Activated naive CD4-positive, alpha-beta T cell treated with anti-CD3 and anti-CD28 coated beads for 36 hours (primary cell): Measurements from ENCODE around the gene CYP4F12. TPM values are rescaled to one million over a fixed set of nuclear protein-coding genes. Genes with fewer than 3 reads are reported as not detected.
A peak's percentile ranks its signal among the peaks of the same experiment; 100 is the strongest.

Experiments
- CTCF ChIA-PET: fragments of 350-600 bp; sonication (Branson Sonifier 250); formaldehyde crosslinking; loops from one replicate; lab custom pipeline; 2021; ENCODE audit warnings: antibody characterized with exemption; lab: Charles Lee
- DNase-seq: peaks from one replicate; pipeline ENCODE4 v3.0.0-alpha.2; 2020
- H3K27ac Mint-ChIP-seq: one replicate; pipeline ENCODE4 v1.8.0; 2021; ENCODE audit warnings: mild to moderate bottlenecking, mixed read lengths
- H3K27me3 Mint-ChIP-seq: one replicate; pipeline ENCODE4 v1.8.0; 2021; ENCODE audit warnings: low read depth, mixed read lengths
- H3K36me3 Mint-ChIP-seq: one replicate; pipeline ENCODE4 v1.8.0; 2021; ENCODE audit warnings: low read depth, mixed read lengths
- H3K4me1 Mint-ChIP-seq: one replicate; pipeline ENCODE4 v1.8.0; 2021; ENCODE audit warnings: low read depth, mixed read lengths
- H3K4me3 Mint-ChIP-seq: one replicate; pipeline ENCODE4 v1.8.0; 2021; ENCODE audit warnings: mild to moderate bottlenecking, moderate library complexity, mixed read lengths
- H3K9me3 Mint-ChIP-seq: one replicate; pipeline ENCODE4 v1.8.0; 2021; ENCODE audit warnings: mixed read lengths
- intact Hi-C: fragments of 100-400 bp; cut with micrococcal nuclease; formaldehyde crosslinking; loops from one replicate; pipeline ENCODE4 v1.15.1; 2023
- total RNA-seq, 2 experiments: library from RNA; stranded (reverse); gene quantifications; one replicate each; pipeline ENCODE4 v1.2.3, GENCODE V29; 2021

CYP4F12 gene
- total RNA-seq, 2 experiments from 2014 or later = not detected

DNA sequence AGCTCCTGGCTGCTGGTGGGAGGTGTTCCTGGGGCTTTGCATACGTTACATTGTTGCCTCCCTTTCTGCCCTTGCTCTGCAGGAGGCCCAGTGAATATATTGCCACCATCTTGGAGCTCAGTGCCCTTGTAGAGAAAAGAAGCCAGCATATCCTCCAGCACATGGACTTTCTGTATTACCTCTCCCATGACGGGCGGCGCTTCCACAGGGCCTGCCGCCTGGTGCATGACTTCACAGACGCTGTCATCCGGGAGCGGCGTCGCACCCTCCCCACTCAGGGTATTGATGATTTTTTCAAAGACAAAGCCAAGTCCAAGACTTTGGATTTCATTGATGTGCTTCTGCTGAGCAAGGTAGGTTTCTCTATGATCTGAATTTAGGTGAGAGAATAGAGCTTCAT is 10.5 kb downstream of the CYP4F12 start:
- intact Hi-C loops = no loop called here
- CTCF ChIA-PET = no interaction called here
- Mint-ChIP-seq H3K9me3 (no peaks in the 10 kb centered on the region), H3K36me3 (no peaks in the 10 kb centered on the region), H3K4me1 (no peaks in the 10 kb centered on the region), H3K27ac (no peak overlapping the region), H3K4me3 (no peak overlapping the region), H3K27me3 (peaks cover 28% of the 10 kb centered on the region)
- no peak for DNase-seq

DNA sequence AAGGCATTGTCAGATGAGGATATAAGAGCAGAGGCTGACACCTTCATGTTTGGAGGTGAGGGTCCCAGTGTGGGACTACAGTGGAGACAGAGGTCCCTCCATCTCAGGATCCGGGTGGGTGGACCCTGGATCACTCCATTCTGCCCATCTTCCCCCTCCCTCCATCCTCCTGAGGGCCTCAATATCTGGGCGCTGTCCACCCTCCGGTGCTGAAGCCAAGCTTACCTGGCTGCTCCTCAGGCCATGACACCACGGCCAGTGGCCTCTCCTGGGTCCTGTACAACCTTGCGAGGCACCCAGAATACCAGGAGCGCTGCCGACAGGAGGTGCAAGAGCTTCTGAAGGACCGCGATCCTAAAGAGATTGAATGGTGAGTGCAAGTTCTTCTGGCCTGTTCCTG is 11.9 kb downstream of the CYP4F12 start:
- intact Hi-C loops = no loop called here
- H3K27me3 Mint-ChIP-seq = peaks cover 28% of the 10 kb centered on the region
- H3K4me1 Mint-ChIP-seq = no peaks in the 10 kb centered on the region
- no peak overlapping the region for H3K27ac Mint-ChIP-seq
- CTCF ChIA-PET = no interaction called here
- DNase-seq = peak; percentile 46
- H3K4me3 Mint-ChIP-seq = no peak overlapping the region
- peaks cover 3% of the 10 kb centered on the region for H3K9me3 Mint-ChIP-seq
- H3K36me3 Mint-ChIP-seq = no peaks in the 10 kb centered on the region

DNA sequence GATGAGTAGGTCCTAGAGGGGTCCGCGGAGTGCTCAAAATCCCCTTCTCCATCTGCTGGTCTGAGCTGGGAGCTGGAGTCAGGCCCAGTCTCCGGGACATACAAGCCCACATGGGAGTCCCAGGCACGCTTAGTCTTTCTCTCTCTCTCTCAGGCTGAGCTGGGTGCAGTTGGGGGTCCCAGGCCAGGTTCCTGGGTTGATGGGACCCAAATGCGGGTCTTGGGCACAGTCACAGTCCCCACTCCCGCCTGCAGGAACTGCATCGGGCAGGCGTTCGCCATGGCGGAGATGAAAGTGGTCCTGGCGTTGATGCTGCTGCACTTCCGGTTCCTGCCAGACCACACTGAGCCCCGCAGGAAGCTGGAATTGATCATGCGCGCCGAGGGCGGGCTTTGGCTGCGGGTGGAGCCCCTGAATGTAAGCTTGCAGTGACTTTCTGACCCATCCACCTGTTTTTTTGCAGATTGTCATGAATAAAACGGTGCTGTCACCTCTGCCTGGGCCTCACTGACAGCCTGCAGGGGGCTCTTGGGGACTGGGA is 23.8 kb downstream of the CYP4F12 start:
- H3K27ac Mint-ChIP-seq = no peak overlapping the region
- DNase-seq = no peak
- no peak overlapping the region for H3K4me3 Mint-ChIP-seq
- no peaks in the 10 kb centered on the region for H3K36me3 Mint-ChIP-seq
- H3K27me3 Mint-ChIP-seq = peaks cover 23% of the 10 kb centered on the region
- no peaks in the 10 kb centered on the region for H3K4me1 Mint-ChIP-seq
- CTCF ChIA-PET = no interaction called here
- intact Hi-C loops = no loop called here
- H3K9me3 Mint-ChIP-seq = peaks cover 2% of the 10 kb centered on the region

DNA sequence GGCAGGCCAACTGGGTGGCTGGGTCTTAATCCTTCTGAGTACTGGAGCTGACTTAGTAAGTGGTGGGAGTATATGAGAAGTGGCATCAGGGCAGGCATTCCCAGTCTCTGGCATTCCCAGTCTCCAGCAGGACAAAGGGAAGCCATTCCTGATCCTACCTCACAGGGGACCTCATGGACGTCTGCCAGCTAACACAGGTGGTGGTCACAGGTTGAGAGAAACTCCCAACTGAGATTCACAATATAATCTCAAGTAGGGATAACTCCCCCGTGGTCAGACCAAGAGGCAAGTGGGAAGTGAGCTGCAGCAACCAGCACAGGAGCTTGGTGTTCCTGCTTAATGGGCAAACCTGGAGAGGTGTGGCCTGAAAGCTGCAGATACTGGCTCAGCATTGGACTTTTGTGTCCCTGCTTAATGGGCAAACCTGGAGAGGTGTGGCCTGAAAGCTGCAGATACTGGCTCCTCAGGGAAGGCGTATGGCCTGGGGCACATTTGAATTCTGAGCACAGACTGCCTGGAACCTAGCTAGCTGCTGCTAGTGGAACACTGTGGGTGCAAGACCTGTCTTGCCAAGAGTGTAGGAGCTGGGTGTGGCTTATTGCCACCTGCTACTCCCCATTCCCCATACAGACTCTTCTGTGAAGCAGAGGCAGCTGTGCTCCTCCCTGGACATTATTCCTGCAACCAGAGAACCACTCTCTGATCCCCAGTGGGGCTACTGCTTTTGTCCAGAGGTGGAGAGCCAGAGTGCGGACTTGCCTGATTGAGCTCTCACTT is 29.1 kb downstream of the CYP4F12 start:
- Mint-ChIP-seq H3K9me3 (no peaks in the 10 kb centered on the region), H3K36me3 (no peaks in the 10 kb centered on the region), H3K27ac (no peak overlapping the region), H3K27me3 (peaks cover 31% of the 10 kb centered on the region), H3K4me3 (no peak overlapping the region), H3K4me1 (no peaks in the 10 kb centered on the region)
- CTCF ChIA-PET = interaction anchor here (0.7 kb wide), 1 partner anchor 97 kb away, joined by 4 read pairs; no protein-coding TSS in a partner anchor
- DNase-seq = no peak
- intact Hi-C loops = no loop called here

DNA sequence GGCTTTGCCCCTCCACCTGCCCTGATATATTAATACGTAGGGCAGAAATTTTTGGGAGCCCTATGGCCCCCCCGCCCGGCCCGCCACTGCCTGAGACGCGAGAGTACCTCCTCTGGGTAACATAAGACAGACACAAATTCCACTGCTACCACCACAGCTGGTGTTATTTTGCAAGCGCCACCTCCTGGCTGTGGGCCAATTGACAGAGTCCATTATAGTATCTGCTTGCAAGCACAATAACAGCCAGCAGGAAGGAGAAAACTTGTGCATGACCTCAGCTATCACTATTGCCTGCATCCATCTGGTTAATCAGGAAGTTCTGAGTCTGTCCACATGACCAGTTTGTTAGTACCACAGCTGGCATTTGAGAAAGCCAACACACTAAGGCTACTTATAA is 29.6 kb downstream of the CYP4F12 start:
- peak; percentile 38 for DNase-seq
- Mint-ChIP-seq H3K36me3 (no peaks in the 10 kb centered on the region), H3K4me3 (no peak overlapping the region), H3K4me1 (no peaks in the 10 kb centered on the region), H3K27me3 (peaks cover 29% of the 10 kb centered on the region), H3K9me3 (no peaks in the 10 kb centered on the region), H3K27ac (no peak overlapping the region)
- CTCF ChIA-PET = no interaction called here
- intact Hi-C loops = no loop called here

DNA sequence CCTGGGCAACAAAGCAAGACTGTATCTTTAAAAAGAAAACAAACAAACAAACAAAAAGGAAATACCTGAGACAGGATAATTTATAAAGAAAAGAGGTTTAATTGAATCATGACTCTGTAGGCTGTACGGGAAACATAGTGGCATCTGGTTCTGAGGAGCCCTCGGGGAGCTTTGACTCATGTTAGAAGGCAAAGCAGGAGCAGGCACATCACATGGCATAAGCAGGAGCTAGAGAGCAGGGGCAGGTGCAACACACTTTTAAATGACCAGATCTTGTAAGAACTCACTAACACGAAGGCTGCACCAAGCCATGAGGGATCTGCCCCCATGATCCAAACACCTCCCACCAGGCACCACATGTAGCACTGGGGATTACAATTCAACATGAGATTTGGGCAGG is 41.8 kb downstream of the CYP4F12 start:
- CTCF ChIA-PET = no interaction called here
- no peaks in the 10 kb centered on the region for H3K4me1 Mint-ChIP-seq
- H3K4me3 Mint-ChIP-seq = no peak overlapping the region
- intact Hi-C loops = no loop called here
- H3K9me3 Mint-ChIP-seq = no peaks in the 10 kb centered on the region
- no peaks in the 10 kb centered on the region for H3K36me3 Mint-ChIP-seq
- no peak for DNase-seq
- peaks cover 12% of the 10 kb centered on the region for H3K27me3 Mint-ChIP-seq
- H3K27ac Mint-ChIP-seq = no peak overlapping the region

DNA sequence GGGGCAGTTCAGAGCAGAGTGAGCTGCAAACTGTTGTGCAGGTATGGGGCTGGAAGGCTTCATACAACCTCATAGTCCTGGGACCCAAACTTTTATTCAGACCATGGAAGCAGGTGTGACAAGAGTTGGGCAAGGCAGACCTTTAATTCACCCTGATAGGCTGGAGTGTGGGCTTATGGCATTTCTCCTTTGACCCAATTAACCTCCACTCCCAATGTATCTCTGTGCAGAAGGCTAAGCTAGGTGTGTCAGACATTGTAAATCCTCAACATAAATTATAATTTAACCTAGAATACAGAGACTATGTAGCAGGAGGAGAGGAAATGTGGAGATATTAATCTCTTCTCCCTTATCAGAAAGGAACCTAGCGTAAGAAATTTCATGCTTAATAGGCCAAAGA is 42.8 kb downstream of the CYP4F12 start:
- H3K27me3 Mint-ChIP-seq = peaks cover 12% of the 10 kb centered on the region
- no peak overlapping the region for H3K27ac Mint-ChIP-seq
- H3K9me3 Mint-ChIP-seq = no peaks in the 10 kb centered on the region
- CTCF ChIA-PET = no interaction called here
- intact Hi-C loops = no loop called here
- H3K36me3 Mint-ChIP-seq = no peaks in the 10 kb centered on the region
- H3K4me3 Mint-ChIP-seq = no peak overlapping the region
- H3K4me1 Mint-ChIP-seq = no peaks in the 10 kb centered on the region
- no peak for DNase-seq

DNA sequence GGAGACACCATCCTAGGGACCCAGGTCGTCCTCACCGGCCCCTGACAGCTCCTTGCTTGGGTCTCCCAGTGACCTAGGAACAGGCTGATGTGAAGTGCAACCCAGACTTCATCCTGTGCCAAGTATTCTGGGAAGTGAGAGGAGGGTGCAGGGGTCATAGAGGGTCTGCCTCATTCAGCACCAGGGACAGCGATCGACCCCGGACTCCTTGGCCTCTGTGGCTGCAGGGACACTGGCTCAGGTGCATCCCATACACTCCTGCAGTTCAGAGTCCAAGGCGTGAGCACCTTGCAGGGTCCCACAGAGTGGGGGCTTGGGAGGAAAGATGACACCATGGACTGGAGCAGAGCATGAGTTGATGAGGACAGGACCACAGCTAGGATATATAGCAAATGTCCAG is 44.9 kb downstream of the CYP4F12 start:
- H3K36me3 Mint-ChIP-seq = no peaks in the 10 kb centered on the region
- no peak for DNase-seq
- H3K9me3 Mint-ChIP-seq = no peaks in the 10 kb centered on the region
- H3K4me3 Mint-ChIP-seq = no peak overlapping the region
- CTCF ChIA-PET = no interaction called here
- peaks cover 26% of the 10 kb centered on the region for H3K27me3 Mint-ChIP-seq
- intact Hi-C loops = no loop called here
- H3K27ac Mint-ChIP-seq = no peak overlapping the region
- H3K4me1 Mint-ChIP-seq = no peaks in the 10 kb centered on the region

DNA sequence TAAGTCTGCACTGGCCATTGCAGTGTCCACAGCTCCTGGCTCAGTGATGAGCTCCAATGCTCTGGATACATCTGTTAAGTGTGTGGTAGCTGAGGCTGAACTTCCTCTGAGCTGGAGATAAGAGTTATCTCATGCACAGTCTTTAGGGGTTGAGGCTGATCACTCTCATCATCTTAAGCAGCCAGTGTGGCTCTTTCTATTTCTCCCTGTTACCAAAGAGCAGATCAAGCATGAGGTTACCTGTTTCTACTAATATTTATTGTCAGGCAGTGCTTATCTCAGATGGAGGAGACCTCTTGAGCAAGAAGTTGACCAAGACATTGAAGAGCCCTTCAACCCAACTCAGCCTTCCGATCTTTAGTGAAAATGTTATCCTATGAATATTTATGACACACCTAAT is 48.4 kb downstream of the CYP4F12 start:
- Mint-ChIP-seq H3K4me3 (no peak overlapping the region), H3K27me3 (peaks cover 38% of the 10 kb centered on the region), H3K9me3 (no peaks in the 10 kb centered on the region), H3K27ac (no peak overlapping the region), H3K4me1 (no peaks in the 10 kb centered on the region), H3K36me3 (no peaks in the 10 kb centered on the region)
- intact Hi-C loops = no loop called here
- DNase-seq = no peak
- CTCF ChIA-PET = no interaction called here

DNA sequence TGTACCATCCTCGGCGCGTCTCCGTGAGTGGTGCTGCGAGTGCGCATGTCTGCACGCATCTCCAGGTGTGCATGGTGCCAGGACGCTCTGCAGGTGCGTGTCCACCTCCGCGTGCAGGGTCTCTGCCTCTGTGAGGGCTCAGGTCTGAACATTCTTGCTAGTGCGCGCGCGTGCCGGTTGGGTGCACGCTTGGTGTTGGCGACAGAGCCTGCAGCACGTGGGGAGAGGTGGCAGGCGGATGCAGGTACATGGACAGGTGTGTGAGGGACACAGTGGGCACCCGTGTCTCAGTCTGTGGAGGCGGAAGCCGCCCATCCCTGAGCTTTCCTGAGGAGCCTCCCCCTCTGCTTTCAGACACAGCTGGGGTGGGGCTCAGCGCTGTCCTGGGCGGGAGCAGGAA is 50.1 kb downstream of the CYP4F12 start:
- Mint-ChIP-seq H3K4me1 (no peaks in the 10 kb centered on the region), H3K9me3 (no peaks in the 10 kb centered on the region), H3K4me3 (no peak overlapping the region), H3K27ac (no peak overlapping the region), H3K27me3 (peaks cover 40% of the 10 kb centered on the region), H3K36me3 (no peaks in the 10 kb centered on the region)
- DNase-seq = no peak
- CTCF ChIA-PET = no interaction called here
- intact Hi-C loops = no loop called here

DNA sequence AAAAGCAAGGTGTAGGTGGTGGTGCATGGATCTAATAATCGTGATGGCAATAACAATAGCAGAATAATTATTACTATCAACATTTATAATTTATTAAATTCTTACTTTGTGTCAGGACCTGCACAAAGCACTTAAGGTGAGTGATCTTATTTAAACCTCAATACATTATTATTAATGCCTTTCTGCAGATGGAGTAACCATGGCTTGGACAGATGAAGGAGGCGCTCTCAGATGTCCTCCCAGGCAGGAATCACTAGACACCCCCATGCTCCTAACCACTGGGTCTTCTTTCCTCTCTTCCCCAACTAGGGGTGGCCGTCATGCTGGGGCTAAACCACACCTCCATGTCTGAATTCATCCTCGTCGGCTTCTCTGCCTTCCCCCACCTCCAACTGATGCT is 54.8 kb downstream of the CYP4F12 start, which contains the start of gene OR10H2:
Gene OR10H2, plus strand, starts transcription at position 301 of the 400 bp plus-strand sequence. Its CDS starts 20 bp downstream, at position 321.
- CTCF ChIA-PET = no interaction called here
- peaks cover 28% of the 10 kb centered on the region for H3K27me3 Mint-ChIP-seq
- intact Hi-C loops = no loop called here
- H3K4me1 Mint-ChIP-seq = no peaks in the 10 kb centered on the region
- H3K36me3 Mint-ChIP-seq = no peaks in the 10 kb centered on the region
- no peak for DNase-seq
- no peaks in the 10 kb centered on the region for H3K9me3 Mint-ChIP-seq
- no peak within 1 kb of the TSS for H3K4me3 Mint-ChIP-seq
- H3K27ac Mint-ChIP-seq = no peak within 1 kb of the TSS

DNA sequence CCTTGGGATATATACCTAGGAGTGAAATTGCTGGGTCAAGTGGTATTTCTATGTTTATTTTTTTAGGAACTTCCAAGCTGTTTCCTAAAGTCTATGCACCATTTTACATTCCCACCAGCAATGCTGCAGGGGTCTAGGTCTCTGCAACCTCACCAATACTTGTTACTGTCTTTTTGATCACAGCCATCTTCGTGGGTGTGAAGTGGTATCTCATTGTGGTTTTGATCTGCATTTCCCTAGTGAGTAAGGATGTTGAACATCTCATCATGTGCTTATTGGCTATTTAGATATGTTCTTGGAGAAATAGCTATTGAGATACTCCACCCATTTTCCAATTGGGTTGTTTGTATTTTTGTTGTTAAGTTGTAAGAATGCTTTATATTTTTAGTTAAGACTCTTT is 57.7 kb downstream of the CYP4F12 start:
- Mint-ChIP-seq H3K4me1 (no peaks in the 10 kb centered on the region), H3K4me3 (no peak overlapping the region), H3K36me3 (no peaks in the 10 kb centered on the region), H3K9me3 (no peaks in the 10 kb centered on the region), H3K27me3 (peaks cover 18% of the 10 kb centered on the region), H3K27ac (no peak overlapping the region)
- CTCF ChIA-PET = interaction anchor here (0.6 kb wide), 1 partner anchor 311 kb away, joined by 4 read pairs; no protein-coding TSS in a partner anchor
- intact Hi-C loops = no loop called here
- DNase-seq = no peak

DNA sequence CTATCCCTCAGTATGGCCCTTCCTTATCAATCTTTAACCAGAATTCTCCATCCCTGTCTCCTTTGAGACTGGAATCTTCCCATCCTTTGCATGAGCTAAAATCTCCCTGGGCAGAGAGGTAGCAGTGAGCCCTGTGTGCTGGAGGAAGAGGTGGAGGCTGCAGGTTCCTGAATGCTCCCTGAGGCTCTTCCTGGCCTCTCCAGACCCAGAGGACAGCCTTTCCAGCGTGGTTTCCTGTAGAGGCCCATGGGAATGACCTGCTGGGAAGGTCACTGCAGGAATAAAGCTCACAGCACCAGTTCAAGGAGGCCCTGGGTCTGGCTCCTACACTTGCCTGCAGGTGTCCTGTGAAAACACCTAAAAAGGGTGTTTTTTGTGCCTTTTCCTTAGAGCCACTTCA is 59.5 kb downstream of the CYP4F12 start:
- Mint-ChIP-seq H3K27me3 (peaks cover 7% of the 10 kb centered on the region), H3K9me3 (no peaks in the 10 kb centered on the region), H3K4me1 (no peaks in the 10 kb centered on the region), H3K27ac (no peak overlapping the region), H3K4me3 (no peak overlapping the region), H3K36me3 (no peaks in the 10 kb centered on the region)
- CTCF ChIA-PET = no interaction called here
- intact Hi-C loops = no loop called here
- no peak for DNase-seq
